CD8-positive, alpha-beta memory T cell (primary cell): Measurements from ENCODE around the gene FAM118B. TPM values are rescaled to one million over a fixed set of nuclear protein-coding genes. Genes with fewer than 3 reads are reported as not detected.

Source experiments
- CTCF ChIA-PET: fragments of 350-600 bp; sonication (Branson Sonifier 250); formaldehyde crosslinking; loops from one replicate; lab custom pipeline; 2021; ENCODE audit warnings: antibody characterized with exemption; lab: Charles Lee
- POLR2A ChIA-PET: fragments of 350-600 bp; sonication (Branson Sonifier 250); formaldehyde crosslinking; loops from one replicate; lab custom pipeline; 2021; ENCODE audit warnings: antibody characterized with exemption; lab: Charles Lee
- DNase-seq, 5 donors: peaks; one replicate each; pipeline versions ENCODE4 v3.0.0 to v3.0.0-alpha.2; 2020 to 2022; ENCODE audit warnings: mixed read lengths in 1 of 5
- H3K27ac ChIP-seq: one replicate; pipeline ENCODE4 v1.7.0; 2013; ENCODE audit warnings: low read depth, mild to moderate bottlenecking, low read length, moderate library complexity
- H3K27me3 ChIP-seq: 2 replicates; pipeline ENCODE4 v1.7.0; 2013; ENCODE audit warnings: low read length, mild to moderate bottlenecking; ENCODE audit not compliant: insufficient read depth, poor library complexity, severe bottlenecking
- H3K36me3 ChIP-seq: 2 replicates; pipeline ENCODE4 v1.7.0; 2013; ENCODE audit warnings: mild to moderate bottlenecking, low read length, moderate library complexity; ENCODE audit not compliant: insufficient read depth
- H3K4me1 ChIP-seq: 2 replicates; pipeline ENCODE4 v1.7.0; 2013; ENCODE audit warnings: mild to moderate bottlenecking, low read length, moderate library complexity; ENCODE audit not compliant: insufficient read depth
- H3K4me3 ChIP-seq: 2 replicates; pipeline ENCODE4 v1.7.0; 2013; ENCODE audit warnings: mild to moderate bottlenecking, low read length
- H3K9me3 ChIP-seq: 2 replicates; pipeline ENCODE4 v1.7.0; 2013; ENCODE audit warnings: mild to moderate bottlenecking, low read length
- H3K27ac Mint-ChIP-seq, 8 donors: one replicate each; pipeline ENCODE4 v1.8.0; 2020 to 2021; ENCODE audit warnings: mixed read lengths in 8 of 8, mild to moderate bottlenecking in 6 of 8, inconsistent platforms in 3 of 8, moderate library complexity in 3 of 8
- H3K27me3 Mint-ChIP-seq, 2 donors: one replicate each; pipeline ENCODE4 v1.8.0; 2020 to 2021; ENCODE audit warnings: mixed read lengths in 2 of 2, mild to moderate bottlenecking in 1 of 2, moderate library complexity in 1 of 2
- H3K36me3 Mint-ChIP-seq, 3 donors: one replicate each; pipeline ENCODE4 v1.8.0; 2020 to 2021; ENCODE audit warnings: mixed read lengths in 3 of 3, inconsistent platforms in 1 of 3, mild to moderate bottlenecking in 1 of 3
- H3K4me1 Mint-ChIP-seq, 3 donors: one replicate each; pipeline ENCODE4 v1.8.0; 2020 to 2021; ENCODE audit warnings: mixed read lengths in 3 of 3, inconsistent platforms in 1 of 3, mild to moderate bottlenecking in 1 of 3
- H3K4me3 Mint-ChIP-seq, 7 donors: one replicate each; pipeline ENCODE4 v1.8.0; 2020 to 2021; ENCODE audit warnings: mixed read lengths in 7 of 7, mild to moderate bottlenecking in 6 of 7, moderate library complexity in 4 of 7, inconsistent platforms in 2 of 7
- H3K9me3 Mint-ChIP-seq, 5 donors: one replicate each; pipeline ENCODE4 v1.8.0; 2020 to 2022; ENCODE audit warnings: mixed read lengths in 5 of 5, mild to moderate bottlenecking in 3 of 5, moderate library complexity in 2 of 5, inconsistent platforms in 1 of 5
- polyA plus RNA-seq: library from polyadenylated mRNA; unstranded; fragments of 300-500 nt; fragmentation: Illumina TruSeq; gene quantifications from one replicate; pipeline ENCODE4 v1.2.3, GENCODE V29; 2021
- total RNA-seq, 2 experiments: library from RNA; stranded (reverse); gene quantifications; one replicate each; pipeline ENCODE4 v1.2.3, GENCODE V29; 2021

Gene FAM118B
- total and polyA plus RNA-seq, 3 experiments from 2014 or later, result 14.2 to 19.0 (median 17.9) TPM

- Histone ChIP-seq H3K9me3 (no peaks in the 10 kb centered on the region), H3K27ac (no peak overlapping the region), H3K36me3 (peaks cover 19% of the 10 kb centered on the region), H3K4me1 (no peaks in the 10 kb centered on the region), H3K4me3 (no peak overlapping the region), H3K27me3 (no peaks in the 10 kb centered on the region)
- no peak overlapping the region for H3K4me3 Mint-ChIP-seq
- POLR2A ChIA-PET, result no interaction called here
- H3K27ac Mint-ChIP-seq, result no peak overlapping the region
- H3K9me3 Mint-ChIP-seq, result peaks cover 0 to 6% (median 2%) of the 10 kb centered on the region in 5 donors
- CTCF ChIA-PET, result interaction anchor here (1.0 kb wide), 1 partner anchor 15 kb away, joined by 3 read pairs; the partner anchor contains the start of gene FAM118B
- peaks cover 40 to 90% (median 40%) of the 10 kb centered on the region in 3 donors for H3K36me3 Mint-ChIP-seq
- H3K4me1 Mint-ChIP-seq, result peaks cover 0 to 12% (median 4%) of the 10 kb centered on the region in 3 donors
- DNase-seq, result no peak
- H3K27me3 Mint-ChIP-seq, result no peaks in the 10 kb centered on the region
These were observed 14.2 kb upstream of the FAM118B start for GRCh38 chr11:126197277-126197939.

GRCh38 chr11:126198648-126199047 is 12.9 kb upstream of the FAM118B start:
- ChIA-PET CTCF (no interaction called here), POLR2A (no interaction called here)
- peaks cover 40 to 91% (median 41%) of the 10 kb centered on the region in 3 donors for H3K36me3 Mint-ChIP-seq
- H3K9me3 Mint-ChIP-seq, result peaks cover 0 to 6% (median 2%) of the 10 kb centered on the region in 5 donors
- Histone ChIP-seq H3K4me1 (no peaks in the 10 kb centered on the region), H3K27ac (no peak overlapping the region), H3K4me3 (no peak overlapping the region), H3K36me3 (peaks cover 31% of the 10 kb centered on the region), H3K9me3 (no peaks in the 10 kb centered on the region), H3K27me3 (no peaks in the 10 kb centered on the region)
- no peaks in the 10 kb centered on the region for H3K27me3 Mint-ChIP-seq
- H3K4me3 Mint-ChIP-seq, result no peak overlapping the region
- no peak for DNase-seq
- peaks cover 0 to 13% (median 4%) of the 10 kb centered on the region in 3 donors for H3K4me1 Mint-ChIP-seq
- H3K27ac Mint-ChIP-seq, result peak overlapping the region in 1 of 8 donors; percentile 38

GRCh38 chr11:126202646-126203359 is 8.8 kb upstream of the FAM118B start:
- no peak overlapping the region for H3K4me3 ChIP-seq
- H3K4me1 Mint-ChIP-seq, result peaks cover 0 to 13% (median 4%) of the 10 kb centered on the region in 3 donors
- H3K36me3 ChIP-seq, result peaks cover 40% of the 10 kb centered on the region
- H3K27ac ChIP-seq, result no peak overlapping the region
- H3K4me1 ChIP-seq, result no peaks in the 10 kb centered on the region
- ChIA-PET POLR2A (no interaction called here), CTCF (no interaction called here)
- peaks cover 0 to 2% (median 2%) of the 10 kb centered on the region in 5 donors for H3K9me3 Mint-ChIP-seq
- peaks cover 22 to 90% (median 22%) of the 10 kb centered on the region in 3 donors for H3K36me3 Mint-ChIP-seq
- no peak for DNase-seq
- no peaks in the 10 kb centered on the region for H3K27me3 Mint-ChIP-seq
- H3K9me3 ChIP-seq, result no peaks in the 10 kb centered on the region
- no peak overlapping the region for H3K27ac Mint-ChIP-seq
- no peaks in the 10 kb centered on the region for H3K27me3 ChIP-seq
- H3K4me3 Mint-ChIP-seq, result no peak overlapping the region

- no peak overlapping the region for H3K27ac Mint-ChIP-seq
- no peaks in the 10 kb centered on the region for H3K9me3 Mint-ChIP-seq
- H3K27me3 Mint-ChIP-seq, result no peaks in the 10 kb centered on the region
- Histone ChIP-seq H3K27me3 (no peaks in the 10 kb centered on the region), H3K36me3 (peaks cover 42% of the 10 kb centered on the region), H3K4me1 (peaks cover 3% of the 10 kb centered on the region), H3K4me3 (no peak overlapping the region), H3K27ac (no peak overlapping the region), H3K9me3 (no peaks in the 10 kb centered on the region)
- POLR2A ChIA-PET, result no interaction called here
- H3K4me1 Mint-ChIP-seq, result peaks cover 5 to 20% (median 11%) of the 10 kb centered on the region in 3 donors
- no peak for DNase-seq
- H3K4me3 Mint-ChIP-seq, result no peak overlapping the region
- peaks cover 8 to 92% (median 18%) of the 10 kb centered on the region in 3 donors for H3K36me3 Mint-ChIP-seq
- CTCF ChIA-PET, result interaction anchor here (1.0 kb wide), 1 partner anchor 12 kb away, joined by 4 read pairs; no protein-coding TSS in a partner anchor
These were observed 6.2 kb upstream of the FAM118B start for GRCh38 chr11:126205359-126205758.

- Mint-ChIP-seq H3K27ac (no peak overlapping the region), H3K27me3 (no peaks in the 10 kb centered on the region), H3K9me3 (no peaks in the 10 kb centered on the region), H3K36me3 (peaks cover 2 to 82% (median 13%) of the 10 kb centered on the region in 3 donors), H3K4me1 (peaks cover 27 to 35% (median 32%) of the 10 kb centered on the region in 3 donors), H3K4me3 (no peak overlapping the region)
- no peak overlapping the region for H3K4me3 ChIP-seq
- POLR2A ChIA-PET, result no interaction called here
- H3K27ac ChIP-seq, result no peak overlapping the region
- no peaks in the 10 kb centered on the region for H3K9me3 ChIP-seq
- CTCF ChIA-PET, result no interaction called here
- no peak for DNase-seq
- H3K4me1 ChIP-seq, result peaks cover 18% of the 10 kb centered on the region
- no peaks in the 10 kb centered on the region for H3K27me3 ChIP-seq
- peaks cover 31% of the 10 kb centered on the region for H3K36me3 ChIP-seq
These were observed 3.7 kb upstream of the FAM118B start for GRCh38 chr11:126207896-126208295.

- CTCF ChIA-PET, result interaction anchor here (1.5 kb wide), 1 partner anchor 17 kb away, joined by 3 read pairs; no protein-coding TSS in a partner anchor
- no peaks in the 10 kb centered on the region for H3K27me3 ChIP-seq
- H3K4me1 Mint-ChIP-seq, result peaks cover 30 to 53% (median 49%) of the 10 kb centered on the region in 3 donors
- H3K9me3 ChIP-seq, result no peaks in the 10 kb centered on the region
- H3K27ac Mint-ChIP-seq, result peak overlapping the region; percentile 1 to 99 (median 96)
- peak overlapping the region; percentile 77 for H3K27ac ChIP-seq
- H3K9me3 Mint-ChIP-seq, result no peaks in the 10 kb centered on the region
- H3K27me3 Mint-ChIP-seq, result no peaks in the 10 kb centered on the region
- H3K36me3 ChIP-seq, result peaks cover 13% of the 10 kb centered on the region
- peaks cover 2 to 54% (median 10%) of the 10 kb centered on the region in 3 donors for H3K36me3 Mint-ChIP-seq
- H3K4me3 ChIP-seq, result peak overlapping the region; percentile 100
- POLR2A ChIA-PET, result interaction anchor here (2.5 kb wide), 1 partner anchor 58 kb away, joined by 13 read pairs; the partner anchor contains the start of genes FOXRED1 and SRPRA
- H3K4me1 ChIP-seq, result peaks cover 22% of the 10 kb centered on the region
- peak overlapping the region; percentile 93 to 99 (median 98) for H3K4me3 Mint-ChIP-seq
- DNase-seq, result peak in 1 of 5 donors; percentile 3
These were observed 729 bp upstream of the FAM118B start for GRCh38 chr11:126210871-126211235.

GRCh38 chr11:126212089-126212660 is 593 bp downstream of the FAM118B start:
- H3K9me3 Mint-ChIP-seq, result no peaks in the 10 kb centered on the region

More at GRCh38 chr11:126212089-126212660, 593 bp downstream of the FAM118B start:
- ChIA-PET CTCF (interaction anchor here (0.5 to 1.5 kb wide), 3 partner anchors 15 to 622 kb away, joined by 3 to 4 read pairs (median 3); no protein-coding TSS in a partner anchor), POLR2A (interaction anchor here (2.5 kb wide), 1 partner anchor 57 kb away, joined by 13 read pairs; the partner anchor contains the start of genes FOXRED1 and SRPRA)
- peak overlapping the region; percentile 77 for H3K27ac ChIP-seq
- DNase-seq, result no peak
- H3K4me3 ChIP-seq, result peak overlapping the region; percentile 100
- peaks cover 0 to 44% (median 7%) of the 10 kb centered on the region in 3 donors for H3K36me3 Mint-ChIP-seq
- H3K27me3 Mint-ChIP-seq, result no peaks in the 10 kb centered on the region
- peaks cover 9% of the 10 kb centered on the region for H3K36me3 ChIP-seq
- no peaks in the 10 kb centered on the region for H3K9me3 ChIP-seq
- H3K27ac Mint-ChIP-seq, result peak overlapping the region in 7 of 8 donors; percentile 57 to 99 (median 96)
- peaks cover 31 to 57% (median 55%) of the 10 kb centered on the region in 3 donors for H3K4me1 Mint-ChIP-seq
- no peaks in the 10 kb centered on the region for H3K27me3 ChIP-seq
- peak overlapping the region; percentile 93 to 99 (median 98) for H3K4me3 Mint-ChIP-seq
- peaks cover 22% of the 10 kb centered on the region for H3K4me1 ChIP-seq
